Fibroblast of gingiva (primary cell): ENCODE results near the gene FICD.

ENCODE experiments used
- DNase-seq: peaks from one replicate; pipeline ENCODE4 v3.0.0-alpha.2; 2011; ENCODE audit warnings: low read depth

Gene FICD

GRCh38 chr12:108567406-108568337 lies 52.6 kb downstream of the FICD start:
- no peak for DNase-seq

DNA sequence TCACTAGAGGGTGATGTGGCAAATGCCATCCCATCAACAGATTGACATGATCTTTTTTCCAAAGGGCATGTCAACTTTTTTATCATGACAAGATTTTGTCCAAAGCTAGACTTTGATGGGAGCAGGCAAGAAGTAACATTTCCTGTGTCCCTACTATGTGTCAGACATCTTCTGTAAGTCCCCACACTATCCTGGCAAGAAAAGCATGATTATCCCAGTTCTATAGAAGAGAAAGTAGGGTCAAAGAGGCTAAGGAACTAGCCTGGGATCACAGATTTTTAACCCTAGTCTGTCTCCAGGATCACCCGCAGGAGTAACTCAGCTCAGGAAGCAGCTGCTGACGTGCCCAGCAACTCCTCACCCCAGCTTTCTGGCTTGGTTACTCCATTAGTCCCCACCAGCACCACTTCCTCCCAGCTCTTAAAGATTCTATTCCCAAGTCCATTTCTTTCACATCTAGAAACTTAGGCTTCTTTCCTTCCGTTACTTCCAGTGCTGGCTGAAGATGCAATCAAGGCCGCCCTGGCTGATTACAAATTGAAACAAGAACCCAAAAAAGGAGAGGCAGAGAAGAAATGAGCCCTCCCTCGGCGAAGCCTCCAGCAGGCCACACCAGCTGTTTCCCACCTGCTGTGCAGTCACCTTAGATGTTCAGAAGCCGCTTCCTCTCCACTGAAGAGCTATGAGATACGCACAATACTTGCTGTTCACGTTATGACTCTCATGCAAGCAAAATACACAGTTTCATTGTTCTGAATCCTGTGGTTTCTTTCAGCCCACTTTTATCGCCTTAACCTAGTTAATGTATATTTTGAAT lies 53.5 kb downstream of the FICD start:
- no peak for DNase-seq
